H1 (cell line): ENCODE results near the gene NBAS. TPM values are rescaled to one million over a fixed set of nuclear protein-coding genes. Genes with fewer than 3 reads are reported as not detected.

ENCODE experiments used
- CTCF ChIA-PET: fragments of 300-600 bp; sonication (Branson Sonifier 250); formaldehyde crosslinking; loops from one replicate; lab custom pipeline; 2021; ENCODE audit not compliant: partially characterized antibody; lab: Charles Lee
- POLR2A ChIA-PET: fragments of 300-600 bp; sonication (Branson Sonifier 250); formaldehyde crosslinking; loops from one replicate; lab custom pipeline; 2021; ENCODE audit warnings: inconsistent platforms; ENCODE audit not compliant: partially characterized antibody; lab: Charles Lee
- DNase-seq, 2 experiments: peaks; one replicate each; pipeline versions ENCODE4 v3.0.0 to v3.0.0-alpha.2; 2010 to 2022; ENCODE audit warnings: low spot score in 2 of 2, low read depth in 1 of 2, mixed read lengths in 1 of 2
- FAIRE-seq: peaks from 2 replicates; lab custom pipeline; 2011; peaks lifted over from hg19 to GRCh38; lab: Jason Lieb, UNC
- H2AFZ ChIP-seq: 2 replicates; pipeline ENCODE4 v1.8.1; 2012; ENCODE audit warnings: low read length, inconsistent platforms
- H2AK5ac ChIP-seq: 2 replicates; pipeline ENCODE4 v1.6.1; 2013; ENCODE audit warnings: low read depth, low read length
- H2BK120ac ChIP-seq: replicated peaks from 2 replicates; pipeline ENCODE3; 2013; ENCODE audit warnings: low read depth, low read length, inconsistent platforms
- H2BK12ac ChIP-seq: 2 replicates; pipeline ENCODE4 v1.6.1; 2013; ENCODE audit warnings: low read depth, low read length
- H2BK15ac ChIP-seq: 2 replicates; pipeline ENCODE4 v1.6.1; 2013; ENCODE audit warnings: low read length
- H2BK20ac ChIP-seq: 2 replicates; pipeline ENCODE4 v1.6.1; 2013; ENCODE audit warnings: low read length
- H2BK5ac ChIP-seq: 2 replicates; pipeline ENCODE4 v1.6.1; 2013; ENCODE audit warnings: low read depth, low read length
- H3K14ac ChIP-seq: 2 replicates; pipeline ENCODE4 v1.6.1; 2013; ENCODE audit warnings: inconsistent platforms; ENCODE audit not compliant: insufficient read length
- H3K18ac ChIP-seq: 2 replicates; pipeline ENCODE4 v1.6.1; 2013; ENCODE audit warnings: low read length; ENCODE audit errors: extremely low read depth
- H3K23ac ChIP-seq: 2 replicates; pipeline ENCODE4 v1.6.1; 2013; ENCODE audit warnings: inconsistent platforms; ENCODE audit not compliant: insufficient read length
- H3K23me2 ChIP-seq: 2 replicates; pipeline ENCODE4 v1.6.1; 2013; ENCODE audit warnings: low read depth, low read length
- H3K27ac ChIP-seq: 2 replicates; pipeline ENCODE4 v1.6.1; 2011; ENCODE audit warnings: low read depth, low read length, inconsistent platforms
- H3K27me3 ChIP-seq, 4 experiments: replicated peaks in 1 of 4; 1 replicate in 1 of 4; 2 replicates in 3 of 4; pipeline versions ENCODE4 v1.6.1 to v1.8.1; 2011 to 2013; ENCODE audit warnings: low read length in 3 of 4, mild to moderate bottlenecking in 3 of 4, inconsistent platforms in 2 of 4, mixed read lengths in 2 of 4, moderate library complexity in 1 of 4; ENCODE audit not compliant: control insufficient read depth in 3 of 4, insufficient read depth in 3 of 4; ENCODE audit errors: extremely low read depth in 1 of 4
- H3K36me3 ChIP-seq, 4 experiments: 2 replicates each; pipeline versions ENCODE4 v1.6.1 to v1.8.1; 2011 to 2013; ENCODE audit warnings: mild to moderate bottlenecking in 4 of 4, low read length in 3 of 4, moderate library complexity in 2 of 4, control low read depth in 1 of 4, inconsistent platforms in 1 of 4; ENCODE audit not compliant: insufficient read depth in 4 of 4, control insufficient read depth in 2 of 4
- H3K4ac ChIP-seq: replicated peaks from 2 replicates; pipeline ENCODE3; 2013; ENCODE audit warnings: low read length, low read depth, mixed read lengths, inconsistent platforms; ENCODE audit not compliant: insufficient read length
- H3K4me1 ChIP-seq, 4 experiments: replicated peaks in 1 of 4; 1 replicate in 1 of 4; 2 replicates in 3 of 4; pipeline versions ENCODE4 v1.6.1 to v1.8.1; 2011 to 2013; ENCODE audit warnings: low read length in 3 of 4, inconsistent platforms in 2 of 4, mixed read lengths in 1 of 4; ENCODE audit not compliant: insufficient read depth in 4 of 4, control insufficient read depth in 3 of 4
- H3K4me2 ChIP-seq, 2 experiments: 2 replicates each; pipeline versions ENCODE4 v1.6.1 to v1.8.1; 2011 to 2013; ENCODE audit warnings: low read depth in 2 of 2, low read length in 2 of 2, control low read depth in 1 of 2, inconsistent platforms in 1 of 2, mild to moderate bottlenecking in 1 of 2; ENCODE audit not compliant: insufficient read depth in 1 of 2
- H3K4me3 ChIP-seq, 4 experiments: fragments of 200-600, 300-600 bp in 1 of 4; sonication (generic), shearing (Covaris generic), sonication (Bioruptor Twin) in 1 of 4; 2 replicates each; pipeline versions ENCODE4 v1.5.1 to v1.8.1; 2011 to 2016; ENCODE audit warnings: low read length in 4 of 4, low read depth in 3 of 4, control low read depth in 2 of 4, inconsistent platforms in 2 of 4, mild to moderate bottlenecking in 2 of 4, mixed read lengths in 1 of 4, moderate library complexity in 1 of 4; ENCODE audit not compliant: insufficient read depth in 2 of 4; ENCODE audit errors: extremely low read depth in 1 of 4
- H3K56ac ChIP-seq: replicated peaks from 2 replicates; pipeline ENCODE3; 2013; ENCODE audit warnings: low read depth, mild to moderate bottlenecking, mixed read lengths, low read length, inconsistent platforms; ENCODE audit not compliant: insufficient read length
- H3K79me1 ChIP-seq: 2 replicates; pipeline ENCODE4 v1.6.1; 2013; ENCODE audit warnings: low read depth, low read length, control low read depth
- H3K79me2 ChIP-seq, 2 experiments: 2 replicates each; pipeline versions ENCODE4 v1.6.1 to v1.8.1; 2012 to 2013; ENCODE audit warnings: low read length in 2 of 2, mild to moderate bottlenecking in 2 of 2, inconsistent platforms in 1 of 2; ENCODE audit not compliant: insufficient read depth in 2 of 2, control insufficient read depth in 1 of 2
- H3K9ac ChIP-seq, 4 experiments: replicated peaks in 1 of 4; 1 replicate in 1 of 4; 2 replicates in 3 of 4; pipeline versions ENCODE4 v1.6.1 to v1.8.1; 2011 to 2013; ENCODE audit warnings: low read depth in 3 of 4, low read length in 3 of 4, control low read depth in 2 of 4, mild to moderate bottlenecking in 2 of 4, moderate library complexity in 2 of 4, inconsistent platforms in 1 of 4; ENCODE audit errors: extremely low read depth in 1 of 4
- H3K9me3 ChIP-seq, 2 experiments: 2 replicates each; pipeline versions ENCODE4 v1.6.1 to v1.8.1; 2012 to 2013; ENCODE audit warnings: mild to moderate bottlenecking in 2 of 2, moderate library complexity in 2 of 2, control low read depth in 1 of 2, inconsistent platforms in 1 of 2, low read depth in 1 of 2, low read length in 1 of 2, mixed read lengths in 1 of 2; ENCODE audit not compliant: insufficient read depth in 2 of 2
- H4K20me1 ChIP-seq, 2 experiments: replicated peaks in 1 of 2; 2 replicates each; pipeline versions ENCODE3 to v1.8.1; 2011 to 2013; ENCODE audit warnings: inconsistent platforms in 2 of 2, low read length in 2 of 2, mild to moderate bottlenecking in 1 of 2; ENCODE audit not compliant: insufficient read depth in 2 of 2, control insufficient read depth in 1 of 2
- H4K5ac ChIP-seq: 2 replicates; pipeline ENCODE4 v1.6.1; 2013; ENCODE audit warnings: low read length, low read depth, mixed read lengths, inconsistent platforms; ENCODE audit not compliant: insufficient read length
- H4K8ac ChIP-seq: 2 replicates; pipeline ENCODE4 v1.8.0; 2013; ENCODE audit warnings: mild to moderate bottlenecking, moderate library complexity, low read length, inconsistent platforms; ENCODE audit not compliant: insufficient read depth; ENCODE audit errors: extremely low read depth
- H4K91ac ChIP-seq: replicated peaks from 2 replicates; pipeline ENCODE3; 2013; ENCODE audit warnings: low read length, mixed read lengths, inconsistent platforms; ENCODE audit not compliant: insufficient read length
- BCL11A ChIP-seq, 2 experiments: IDR thresholded peaks; one replicate each; pipeline ENCODE4 v1.6.1; 2011; ENCODE audit warnings: low read depth in 2 of 2, low read length in 2 of 2, mild to moderate bottlenecking in 2 of 2
- CTBP2 ChIP-seq: IDR thresholded peaks from 2 replicates; pipeline ENCODE4 v1.7.0; 2011; ENCODE audit warnings: borderline replicate concordance, mild to moderate bottlenecking, moderate library complexity, mixed read lengths, low read length; ENCODE audit not compliant: insufficient read depth, insufficient read length
- GTF2F1 ChIP-seq: IDR thresholded peaks from 2 replicates; pipeline ENCODE4 v1.6.1; 2012; ENCODE audit warnings: low read depth, low read length, improper control_type of control experiment, borderline replicate concordance
- HDAC2 ChIP-seq, 2 experiments: fragments of 300-600 bp in 1 of 2; sonication (generic) in 1 of 2; IDR thresholded peaks; 2 replicates each; pipeline ENCODE4 v1.6.1; 2011 to 2012; ENCODE audit warnings: low read depth in 2 of 2, low read length in 2 of 2, mild to moderate bottlenecking in 2 of 2, moderate library complexity in 2 of 2, borderline replicate concordance in 1 of 2, inconsistent platforms in 1 of 2
- HDAC6 ChIP-seq: IDR thresholded peaks from one replicate; pipeline ENCODE4 v1.7.1; 2012; ENCODE audit warnings: low read depth, mild to moderate bottlenecking, inconsistent platforms, low read length, moderate library complexity
- KDM4A ChIP-seq: IDR thresholded peaks from one replicate; pipeline ENCODE4 v1.7.1; 2012; ENCODE audit warnings: low read depth, mild to moderate bottlenecking, moderate library complexity, low read length, inconsistent platforms; ENCODE audit not compliant: severe bottlenecking
- MAFK ChIP-seq: IDR thresholded peaks from 2 replicates; pipeline ENCODE4 v1.6.1; 2012; ENCODE audit warnings: low read depth, mild to moderate bottlenecking, improper control_type of control experiment, low read length
- PHF8 ChIP-seq: fragments of 200-600 bp; sonication (generic); conservative IDR thresholded peaks from 2 replicates; pipeline ENCODE4 v1.7.1; 2012; ENCODE audit warnings: low read depth, mild to moderate bottlenecking, inconsistent platforms, low read length, moderate library complexity
- RNF2 ChIP-seq: fragments of 200-900, 300-1000 bp; sonication (generic); IDR thresholded peaks from 2 replicates; pipeline ENCODE4 v1.7.1; 2016; ENCODE audit warnings: borderline replicate concordance, low read depth, mild to moderate bottlenecking, antibody characterized with exemption, low read length; ENCODE audit not compliant: poor library complexity, severe bottlenecking; ENCODE audit errors: missing control alignments
- TBP ChIP-seq: IDR thresholded peaks from 2 replicates; pipeline ENCODE4 v1.6.1; 2011; ENCODE audit warnings: low read depth, low read length, improper control_type of control experiment
- USF2 ChIP-seq: IDR thresholded peaks from 2 replicates; pipeline ENCODE4 v1.6.1; 2011; ENCODE audit warnings: low read length, improper control_type of control experiment
- WGBS, 2 experiments: shearing (Covaris generic) in 1 of 2; methylation state at CpG; one replicate each; pipeline versions ENCODE4 v1.1.6 to v1.1.7; 2013 to 2015; ENCODE audit warnings: low lambda C conversion rate in 2 of 2, mixed read lengths in 2 of 2, inconsistent platforms in 1 of 2, low coverage in 1 of 2, missing lambda C conversion rate in 1 of 2; ENCODE audit not compliant: insufficient replicate concordance in 2 of 2, insufficient coverage in 1 of 2, insufficient read length in 1 of 2; ENCODE audit errors: extremely low coverage in 1 of 2, missing lambda C conversion rate in 1 of 2; 5-methylcytosine and 5-hydroxymethylcytosine counted together
- polyA plus RNA-seq, 7 experiments: library from polyadenylated mRNA; depleted of rRNA in 3 of 7; stranded (reverse) in 5 of 7; unstranded in 2 of 7; fragments of >200 nt in 5 of 7; fragments of 200-250 nt in 2 of 7; gene quantifications; 1 replicate in 5 of 7; 2 replicates in 1 of 7; 4 replicates in 1 of 7; pipeline versions ENCODE4 v1.2.1 to v1.2.3, GENCODE V29; 2011 to 2013; ENCODE audit warnings: missing spikeins in 2 of 7, mixed read lengths in 2 of 7
- total RNA-seq: library from RNA; stranded (reverse); fragmentation: NEBNext Ultra II Directional; extraction: Animal tissue kit (Norgen Biotek cat#: 25700); gene quantifications from 2 replicates; pipeline ENCODE4 v1.2.1, GENCODE V29; 2021

The NBAS gene
- total and polyA plus RNA-seq, 2 of the 8 experiments (the other 6 are each of a cell fraction or from before 2014, with no cell fraction given): 19.6 to 34.8 TPM

GRCh38 chr2:15506229-15506819 is 54.8 kb downstream of the NBAS start:
- ChIA-PET POLR2A (no interaction called here), CTCF (interaction anchor here (1.2 to 2.1 kb wide), 5 partner anchors 9 to 82 kb away, joined by 3 to 5 read pairs (median 4); no protein-coding TSS in a partner anchor)
- no peak overlapping the region for H3K18ac ChIP-seq
- DNase-seq (no peak), FAIRE-seq (no peak)
- H3K4me1 ChIP-seq: no peaks in the 10 kb centered on the region
- H4K8ac ChIP-seq: no peak overlapping the region
- H2BK120ac ChIP-seq: no peak overlapping the region
- no peak overlapping the region for H2BK5ac ChIP-seq
- no peak overlapping the region for H3K27ac ChIP-seq
- no peak overlapping the region for H4K5ac ChIP-seq
- H2BK15ac ChIP-seq: no peak overlapping the region
- 85% methylated on average over 2 of the region's 2 CpGs; no CpG with 5 or more reads in 1 of the 2 experiments for WGBS, 2 experiments
- H3K23ac ChIP-seq: no peak overlapping the region
- H3K4ac ChIP-seq: no peak overlapping the region
- H3K56ac ChIP-seq: no peak overlapping the region
- H2BK12ac ChIP-seq: no peak overlapping the region
- H3K9ac ChIP-seq: no peak overlapping the region
- H3K14ac ChIP-seq: no peak overlapping the region
- H3K4me2 ChIP-seq: no peak overlapping the region
- H3K36me3 ChIP-seq: peaks cover 0 to 4% (median 0%) of the 10 kb centered on the region in 4 experiments; a peak in 3 of 8 replicates
- H4K20me1 ChIP-seq: no peaks in the 10 kb centered on the region
- no peaks in the 10 kb centered on the region for H3K79me2 ChIP-seq
- no peak overlapping the region for H2AFZ ChIP-seq
- no peaks in the 10 kb centered on the region for H3K27me3 ChIP-seq
- H2AK5ac ChIP-seq: no peak overlapping the region
- H3K79me1 ChIP-seq: no peaks in the 10 kb centered on the region
- H3K23me2 ChIP-seq: peaks cover 1% of the 10 kb centered on the region; the same call in 1 of the 2 replicates
- no peak overlapping the region for H2BK20ac ChIP-seq
- no peak overlapping the region for H3K4me3 ChIP-seq
- no peaks in the 10 kb centered on the region for H3K9me3 ChIP-seq
- H4K91ac ChIP-seq: no peak overlapping the region
- no peak for TF ChIP-seq PHF8
- TF ChIP-seq MAFK: no peak
- no peak for TF ChIP-seq TBP
- no peak for TF ChIP-seq USF2
- no peak for TF ChIP-seq RNF2
- TF ChIP-seq CTBP2: no peak
- no peak for TF ChIP-seq HDAC6
- no peak for TF ChIP-seq HDAC2 (IDR thresholded peaks at IDR 0.05; ENCODE audit: borderline replicate concordance in 1 of 2, low read depth in 2 of 2, low read length in 2 of 2)
- TF ChIP-seq KDM4A: no peak
- no peak for TF ChIP-seq BCL11A (IDR thresholded peaks at IDR 0.05; ENCODE audit: low read depth in 2 of 2, low read length in 2 of 2)
- no peak for TF ChIP-seq GTF2F1
